Measurements from ENCODE around the gene TOP3A. TPM values are rescaled to one million over a fixed set of nuclear protein-coding genes. Genes with fewer than 3 reads are reported as not detected.

The TOP3A gene
- total and polyA plus RNA-seq, 2 donors (not counting 1 experiment from before 2014, with no cell fraction given) = 13.4 to 55.8 TPM

- CTCF ChIA-PET = interaction anchor here (1.8 kb wide), 1 partner anchor 10 kb away, joined by 5 read pairs; no protein-coding TSS in a partner anchor
- DNase-seq = no peak
Measured at GRCh38 chr17:18238299-18238698, 76.5 kb downstream of the TOP3A start.

GRCh38 chr17:18237461-18237860, 77.3 kb downstream of the TOP3A start:
- no peaks in the 10 kb centered on the region for H3K4me1 Mint-ChIP-seq
- TF ChIP-seq CTCF (IDR thresholded peaks at IDR 0.05) (no peak), EZH2 (IDR thresholded peaks at IDR 0.05; ENCODE audit: borderline replicate concordance, insufficient read depth, low read depth, low read length, poor library complexity, severe bottlenecking) (no peak)
- DNase-seq (no peak), ATAC-seq (ENCODE audit: low read depth) (no peak)
- Histone ChIP-seq H4K20me1 (ENCODE audit: control insufficient read depth, insufficient read depth, low read length, poor library complexity, severe bottlenecking) (no peaks in the 10 kb centered on the region), H3K9ac (ENCODE audit: low read length) (no peak overlapping the region), H3K36me3 (replicated peaks in 1 of 2; ENCODE audit: control extremely low read depth in 1 of 2, control insufficient read depth in 1 of 2, extremely low read depth in 1 of 2, insufficient read depth in 2 of 2, low read length in 1 of 2) (peaks cover 0 to 18% of the 10 kb centered on the region in 2 experiments), H3K4me1 (ENCODE audit: control insufficient read depth in 2 of 2, insufficient read depth in 2 of 2, low read length in 2 of 2) (no peaks in the 10 kb centered on the region), H3K4me2 (replicated peaks; ENCODE audit: low read depth, low read length, poor library complexity, severe bottlenecking) (no peak overlapping the region), H2AFZ (ENCODE audit: insufficient read depth, low read depth, low read length, poor library complexity, severe bottlenecking) (no peak overlapping the region), H3K4me3 (ENCODE audit: control extremely low read depth in 1 of 5, extremely low read depth in 1 of 5, insufficient read depth in 1 of 5, low read depth in 2 of 5, low read length in 4 of 5) (no peak overlapping the region), H3K27me3 (replicated peaks in 1 of 4; ENCODE audit: control extremely low read depth in 1 of 4, control insufficient read depth in 3 of 4, insufficient read depth in 4 of 4, low read length in 3 of 4) (no peaks in the 10 kb centered on the region), H3K79me2 (ENCODE audit: control insufficient read depth, insufficient read depth, low read length) (no peaks in the 10 kb centered on the region), H3K9me3 (ENCODE audit: control extremely low read depth in 1 of 3, control insufficient read depth in 2 of 3, insufficient read depth in 1 of 3, low read length in 2 of 3) (no peaks in the 10 kb centered on the region), H3K27ac (ENCODE audit: low read length in 2 of 2) (no peak overlapping the region)
- no peaks in the 10 kb centered on the region for H3K27me3 Mint-ChIP-seq
- H3K27ac Mint-ChIP-seq = no peak overlapping the region
- intact Hi-C loops (cut with micrococcal nuclease) = no loop called here
- CTCF ChIA-PET = interaction anchor here (1.8 kb wide), 1 partner anchor 11 kb away, joined by 5 read pairs; no protein-coding TSS in a partner anchor
- POLR2A ChIA-PET = no interaction called here
- WGBS (ENCODE audit: insufficient coverage) = 98% methylated on average over 20 of the region's 20 CpGs
- H3K9me3 Mint-ChIP-seq (ENCODE audit: insufficient read depth) = no peaks in the 10 kb centered on the region
- no peak overlapping the region for H3K4me3 Mint-ChIP-seq

More at GRCh38 chr17:18238299-18238698, 76.5 kb downstream of the TOP3A start:
- TF ChIP-seq CTCF (IDR thresholded peaks at IDR 0.05) = no peak
- TF ChIP-seq EZH2 (IDR thresholded peaks at IDR 0.05; ENCODE audit: borderline replicate concordance, insufficient read depth, low read depth, low read length, poor library complexity, severe bottlenecking) = no peak
- WGBS (ENCODE audit: insufficient coverage) = 91% methylated on average over 9 of the region's 18 CpGs
- Histone ChIP-seq H3K27me3 (replicated peaks in 1 of 4; ENCODE audit: control extremely low read depth in 1 of 4, control insufficient read depth in 3 of 4, insufficient read depth in 4 of 4, low read length in 3 of 4) (no peaks in the 10 kb centered on the region), H2AFZ (ENCODE audit: insufficient read depth, low read depth, low read length, poor library complexity, severe bottlenecking) (no peak overlapping the region), H3K36me3 (replicated peaks in 1 of 2; ENCODE audit: control extremely low read depth in 1 of 2, control insufficient read depth in 1 of 2, extremely low read depth in 1 of 2, insufficient read depth in 2 of 2, low read length in 1 of 2) (peaks cover 0 to 18% of the 10 kb centered on the region in 2 experiments), H3K9me3 (ENCODE audit: control extremely low read depth in 1 of 3, control insufficient read depth in 2 of 3, insufficient read depth in 1 of 3, low read length in 2 of 3) (no peaks in the 10 kb centered on the region), H3K4me3 (ENCODE audit: control extremely low read depth in 1 of 5, extremely low read depth in 1 of 5, insufficient read depth in 1 of 5, low read depth in 2 of 5, low read length in 4 of 5) (no peak overlapping the region), H3K27ac (ENCODE audit: low read length in 2 of 2) (no peak overlapping the region), H4K20me1 (ENCODE audit: control insufficient read depth, insufficient read depth, low read length, poor library complexity, severe bottlenecking) (no peaks in the 10 kb centered on the region), H3K79me2 (ENCODE audit: control insufficient read depth, insufficient read depth, low read length) (no peaks in the 10 kb centered on the region), H3K4me2 (replicated peaks; ENCODE audit: low read depth, low read length, poor library complexity, severe bottlenecking) (no peak overlapping the region), H3K9ac (ENCODE audit: low read length) (no peak overlapping the region), H3K4me1 (ENCODE audit: control insufficient read depth in 2 of 2, insufficient read depth in 2 of 2, low read length in 2 of 2) (no peaks in the 10 kb centered on the region)
- intact Hi-C loops (cut with micrococcal nuclease) = no loop called here
- Mint-ChIP-seq H3K4me3 (no peak overlapping the region), H3K9me3 (ENCODE audit: insufficient read depth) (no peaks in the 10 kb centered on the region), H3K27me3 (no peaks in the 10 kb centered on the region), H3K27ac (no peak overlapping the region), H3K4me1 (no peaks in the 10 kb centered on the region)
- POLR2A ChIA-PET = no interaction called here
- no peak for ATAC-seq (ENCODE audit: low read depth)
